ENCODE results near the gene ZMYND10.
A peak's percentile ranks its signal among the peaks of the same experiment; 100 is the strongest.

Gene ZMYND10

GRCh38 chr3:50323614-50324199 is 21.8 kb downstream of the ZMYND10 start:
- no peak for TF ChIP-seq PAX5 (IDR thresholded peaks at IDR 0.05; ENCODE audit: insufficient read depth, low read length, severe bottlenecking)
- TF ChIP-seq TAF1 (IDR thresholded peaks at IDR 0.05; ENCODE audit: low read depth, low read length): no peak
- TF ChIP-seq POU2F2 (IDR thresholded peaks at IDR 0.05; ENCODE audit: low read depth, low read length): no peak
- no peak for TF ChIP-seq SPI1 (IDR thresholded peaks at IDR 0.05; ENCODE audit: low read depth, low read length)
- no peak for TF ChIP-seq POLR2AphosphoS5 (IDR thresholded peaks at IDR 0.05; ENCODE audit: low read depth, low read length)
- no peak for TF ChIP-seq POLR2A (IDR thresholded peaks at IDR 0.05; ENCODE audit: low read depth, low read length)
- no peak for DNase-seq (ENCODE audit: insufficient read length, low spot score)
- FAIRE-seq: no peak

- no peak for FAIRE-seq
- DNase-seq (ENCODE audit: insufficient read length, low spot score): no peak
- TF ChIP-seq PAX5 (IDR thresholded peaks at IDR 0.05; ENCODE audit: insufficient read depth, low read length, severe bottlenecking) (no peak), POLR2AphosphoS5 (IDR thresholded peaks at IDR 0.05; ENCODE audit: low read depth, low read length) (no peak), POLR2A (IDR thresholded peaks at IDR 0.05; ENCODE audit: low read depth, low read length) (no peak), TAF1 (IDR thresholded peaks at IDR 0.05; ENCODE audit: low read depth, low read length) (no peak), SPI1 (IDR thresholded peaks at IDR 0.05; ENCODE audit: low read depth, low read length) (no peak), POU2F2 (IDR thresholded peaks at IDR 0.05; ENCODE audit: low read depth, low read length) (no peak)
Observed at GRCh38 chr3:50323092-50323600, 22.4 kb downstream of the ZMYND10 start.

- no peak for TF ChIP-seq POLR2A (IDR thresholded peaks at IDR 0.05; ENCODE audit: low read depth, low read length)
- TF ChIP-seq POU2F2 (IDR thresholded peaks at IDR 0.05; ENCODE audit: low read depth, low read length): no peak
- no peak for FAIRE-seq
- no peak for DNase-seq (ENCODE audit: insufficient read length, low spot score)
Observed at GRCh38 chr3:50322386-50323091, 23.0 kb downstream of the ZMYND10 start, which contains the start of gene HYAL2. Gene HYAL2 (minus strand): TSS chr3:50322745. CDS start chr3:50320489, 2,256 bp downstream.

- TF ChIP-seq POU2F2 (IDR thresholded peaks at IDR 0.05; ENCODE audit: low read depth, low read length): no peak
- TF ChIP-seq PAX5 (IDR thresholded peaks at IDR 0.05; ENCODE audit: insufficient read depth, low read length, severe bottlenecking): no peak
- TF ChIP-seq POLR2AphosphoS5 (IDR thresholded peaks at IDR 0.05; ENCODE audit: low read depth, low read length): no peak
- no peak for TF ChIP-seq POLR2A (IDR thresholded peaks at IDR 0.05; ENCODE audit: low read depth, low read length)
- TF ChIP-seq TAF1 (IDR thresholded peaks at IDR 0.05; ENCODE audit: low read depth, low read length): no peak
- TF ChIP-seq SPI1 (IDR thresholded peaks at IDR 0.05; ENCODE audit: low read depth, low read length): no peak
- FAIRE-seq: peak; percentile 56
Observed at GRCh38 chr3:50322115-50322385, 23.5 kb downstream of the ZMYND10 start.

DNA sequence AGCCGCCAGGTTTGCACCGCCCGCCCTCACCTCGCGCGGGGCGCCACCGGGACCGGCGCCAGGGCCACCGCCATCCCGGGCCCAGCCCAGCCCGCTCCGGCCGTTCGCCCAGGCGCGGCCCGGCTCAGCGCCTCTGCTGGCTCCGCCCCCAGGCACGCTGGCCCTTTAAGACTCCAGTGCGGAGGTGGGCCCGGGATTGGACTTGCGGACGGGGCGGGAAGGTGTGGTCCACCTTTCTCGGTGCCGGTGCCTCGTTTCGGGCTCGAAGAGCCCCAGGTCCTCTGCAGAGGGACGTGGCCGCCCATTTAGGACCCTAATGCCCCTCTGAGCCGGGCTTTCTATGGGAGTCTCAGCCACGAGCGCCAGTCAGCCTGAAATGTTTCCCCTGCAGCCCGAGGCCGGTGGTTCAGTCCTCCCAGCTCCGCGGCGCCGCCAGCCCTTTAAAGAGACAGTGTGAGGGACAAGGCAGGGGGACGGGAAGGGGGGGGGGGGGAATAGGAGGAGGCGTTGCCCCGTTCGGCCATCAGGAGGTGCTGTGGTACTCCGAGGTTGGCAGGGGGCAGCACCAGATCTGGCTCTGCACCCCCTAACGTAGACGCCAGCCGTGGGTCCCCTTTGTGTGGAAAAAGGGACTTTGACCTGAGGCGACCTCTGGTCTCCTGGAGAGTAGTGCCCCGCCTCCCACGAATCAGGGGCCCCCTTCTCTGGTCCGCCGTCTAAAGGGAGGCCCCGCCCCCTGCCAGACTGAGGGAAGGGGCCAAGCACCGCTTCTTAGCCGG is 24.0 kb downstream of the ZMYND10 start:
- FAIRE-seq (peak; percentile 88), DNase-seq (ENCODE audit: insufficient read length, low spot score) (peak; percentile 93)
- TF ChIP-seq PAX5 (IDR thresholded peaks at IDR 0.05; ENCODE audit: insufficient read depth, low read length, severe bottlenecking) (no peak), POLR2AphosphoS5 (IDR thresholded peaks at IDR 0.05; ENCODE audit: low read depth, low read length) (no peak; the same call in 1 of the 2 replicates), SPI1 (IDR thresholded peaks at IDR 0.05; ENCODE audit: low read depth, low read length) (no peak), POU2F2 (IDR thresholded peaks at IDR 0.05; ENCODE audit: low read depth, low read length) (no peak)

More at GRCh38 chr3:50322115-50322385, 23.5 kb downstream of the ZMYND10 start:
- no peak for DNase-seq (ENCODE audit: insufficient read length, low spot score)

- FAIRE-seq (no peak), DNase-seq (ENCODE audit: insufficient read length, low spot score) (peak; percentile 80)
Observed at GRCh38 chr3:50320853-50321335, 24.6 kb downstream of the ZMYND10 start.

GRCh38 chr3:50319894-50320625 is 25.5 kb downstream of the ZMYND10 start:
- no peak for DNase-seq (ENCODE audit: insufficient read length, low spot score)
- TF ChIP-seq POU2F2 (IDR thresholded peaks at IDR 0.05; ENCODE audit: low read depth, low read length) (no peak), TAF1 (IDR thresholded peaks at IDR 0.05; ENCODE audit: low read depth, low read length) (no peak), PAX5 (IDR thresholded peaks at IDR 0.05; ENCODE audit: insufficient read depth, low read length, severe bottlenecking) (no peak), POLR2A (IDR thresholded peaks at IDR 0.05; ENCODE audit: low read depth, low read length) (no peak), SPI1 (IDR thresholded peaks at IDR 0.05; ENCODE audit: low read depth, low read length) (no peak), POLR2AphosphoS5 (IDR thresholded peaks at IDR 0.05; ENCODE audit: low read depth, low read length) (no peak)
- no peak for FAIRE-seq

More at GRCh38 chr3:50320853-50321335, 24.6 kb downstream of the ZMYND10 start:
- TF ChIP-seq POLR2A (IDR thresholded peaks at IDR 0.05; ENCODE audit: low read depth, low read length): no peak
- no peak for TF ChIP-seq PAX5 (IDR thresholded peaks at IDR 0.05; ENCODE audit: insufficient read depth, low read length, severe bottlenecking)
- TF ChIP-seq POLR2AphosphoS5 (IDR thresholded peaks at IDR 0.05; ENCODE audit: low read depth, low read length): no peak
- no peak for TF ChIP-seq TAF1 (IDR thresholded peaks at IDR 0.05; ENCODE audit: low read depth, low read length)
- no peak for TF ChIP-seq POU2F2 (IDR thresholded peaks at IDR 0.05; ENCODE audit: low read depth, low read length)
- no peak for TF ChIP-seq SPI1 (IDR thresholded peaks at IDR 0.05; ENCODE audit: low read depth, low read length)

DNA sequence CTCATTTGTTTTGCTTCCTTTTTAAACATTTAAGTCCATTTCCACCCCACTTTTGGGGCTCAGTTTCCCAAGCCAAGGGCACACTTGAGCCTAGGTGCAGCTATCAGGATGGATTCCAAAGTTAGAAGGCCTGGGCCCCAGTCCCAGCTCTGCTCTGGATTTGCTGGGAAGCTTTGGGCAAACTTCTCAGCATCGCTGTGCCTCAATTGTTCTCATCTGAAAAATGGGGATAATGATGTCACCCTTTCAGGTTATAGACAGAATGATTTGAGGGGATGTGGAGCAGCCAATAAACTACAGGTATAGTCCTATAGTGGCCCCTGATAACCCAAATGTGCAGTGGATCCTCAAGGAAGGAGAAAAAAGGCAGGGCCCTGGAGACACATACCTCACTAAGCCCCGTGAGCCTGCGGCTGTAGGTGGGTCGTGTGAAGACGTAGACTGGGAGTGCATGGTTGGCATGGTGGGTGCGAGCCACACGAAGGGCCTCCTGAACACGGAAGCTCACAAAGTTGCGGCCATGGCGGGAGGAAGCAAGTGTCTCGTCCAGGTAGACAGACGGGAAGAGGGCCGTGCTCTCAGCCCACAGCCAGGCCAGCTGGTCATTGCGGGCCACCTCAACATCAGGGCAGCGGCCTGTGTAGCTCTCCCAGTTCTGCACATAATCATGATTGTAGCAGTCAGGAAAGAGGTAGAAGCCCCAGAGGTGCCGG is 26.2 kb downstream of the ZMYND10 start:
- no peak for FAIRE-seq
- no peak for DNase-seq (ENCODE audit: insufficient read length, low spot score)
- TF ChIP-seq TAF1 (IDR thresholded peaks at IDR 0.05; ENCODE audit: low read depth, low read length): no peak
- no peak for TF ChIP-seq POLR2A (IDR thresholded peaks at IDR 0.05; ENCODE audit: low read depth, low read length)
- TF ChIP-seq POU2F2 (IDR thresholded peaks at IDR 0.05; ENCODE audit: low read depth, low read length): no peak
- no peak for TF ChIP-seq SPI1 (IDR thresholded peaks at IDR 0.05; ENCODE audit: low read depth, low read length)
- TF ChIP-seq POLR2AphosphoS5 (IDR thresholded peaks at IDR 0.05; ENCODE audit: low read depth, low read length): no peak
- TF ChIP-seq PAX5 (IDR thresholded peaks at IDR 0.05; ENCODE audit: insufficient read depth, low read length, severe bottlenecking): no peak

Measured in GM12891 (cell line).